Measurements from ENCODE around the gene SDK1.

SDK1 gene

DNA sequence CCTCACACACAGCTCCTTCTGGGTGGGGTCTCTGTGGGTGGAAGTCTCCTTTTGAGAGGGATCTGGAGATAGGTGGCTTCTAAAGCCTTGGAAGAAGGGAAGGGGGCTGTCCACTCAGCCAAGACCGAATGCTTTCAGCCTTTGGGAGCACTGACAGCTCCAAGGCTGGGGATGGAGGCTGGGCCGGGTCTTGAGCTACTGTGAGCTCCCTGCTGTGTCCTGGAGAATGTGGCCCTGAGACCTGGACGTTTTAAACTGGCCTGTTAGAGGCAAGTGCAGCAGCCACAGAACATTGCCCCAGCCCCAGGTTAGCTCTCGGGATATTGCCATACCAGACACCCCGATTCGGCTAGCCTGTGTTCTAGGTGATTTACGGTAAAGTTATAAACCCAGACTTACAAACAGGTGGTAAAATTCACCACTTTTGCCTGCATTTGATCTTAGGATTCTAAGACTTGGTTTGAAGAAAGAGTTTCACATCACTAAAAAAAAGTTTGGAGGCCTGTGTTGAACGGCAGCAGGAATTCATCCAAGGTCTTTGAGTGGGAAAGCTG, 832.5 kb downstream of the SDK1 start:
- no peak overlapping the region for H3K23ac ChIP-seq (ENCODE audit: low read length)
- no peaks in the 10 kb centered on the region for H3K79me1 ChIP-seq (ENCODE audit: low read length)
- H3K4me1 ChIP-seq (ENCODE audit: control insufficient read depth in 1 of 2, insufficient read depth in 2 of 2, low read length in 2 of 2): no peaks in the 10 kb centered on the region
- no peak overlapping the region for H3K4ac ChIP-seq (ENCODE audit: low read depth, low read length)
- no peak overlapping the region for H2BK5ac ChIP-seq (ENCODE audit: low read depth, low read length, poor library complexity)
- no peak overlapping the region for H2AFZ ChIP-seq (ENCODE audit: insufficient read depth, low read length, poor library complexity)
- H4K91ac ChIP-seq (ENCODE audit: low read depth, low read length): no peak overlapping the region
- no peak overlapping the region for H3K4me2 ChIP-seq (ENCODE audit: low read length)
- H3K79me2 ChIP-seq (ENCODE audit: control insufficient read depth, insufficient read depth, low read length, poor library complexity): no peaks in the 10 kb centered on the region
- peaks cover 39 to 40% of the 10 kb centered on the region in 2 experiments for H3K36me3 ChIP-seq (ENCODE audit: control insufficient read depth in 1 of 2, insufficient read depth in 2 of 2, low read length in 2 of 2)
- H2BK12ac ChIP-seq (ENCODE audit: low read length): no peak overlapping the region
- H4K12ac ChIP-seq (ENCODE audit: low read depth, low read length): no peak overlapping the region
- no peak overlapping the region for H2BK120ac ChIP-seq (ENCODE audit: insufficient read depth, low read length, poor library complexity)
- no peak overlapping the region for H3K9ac ChIP-seq (ENCODE audit: low read length)
- no peak overlapping the region for H2AK5ac ChIP-seq (ENCODE audit: low read length)
- no peak overlapping the region for H3K18ac ChIP-seq (ENCODE audit: low read length)
- no peaks in the 10 kb centered on the region for H3K27me3 ChIP-seq (ENCODE audit: insufficient read depth, low read length)
- no peak overlapping the region for H4K8ac ChIP-seq (ENCODE audit: low read depth, low read length)
- H3K14ac ChIP-seq (ENCODE audit: low read length): no peak overlapping the region
- H3K27ac ChIP-seq (ENCODE audit: low read depth, low read length): no peak overlapping the region
- no peak for DNase-seq
- no peak overlapping the region for H3K4me3 ChIP-seq (ENCODE audit: low read depth, low read length)
- H3K9me3 ChIP-seq (ENCODE audit: insufficient read depth, low read depth, low read length): no peaks in the 10 kb centered on the region
- no CpG with 5 or more reads among the region's 8 CpGs for WGBS (ENCODE audit: extremely low coverage, insufficient coverage, insufficient read length)

GRCh38 chr7:4134204-4134603, 833.2 kb downstream of the SDK1 start:
- H3K4ac ChIP-seq (ENCODE audit: low read depth, low read length): no peak overlapping the region
- no peak overlapping the region for H3K27ac ChIP-seq (ENCODE audit: low read depth, low read length)
- peaks cover 39 to 40% of the 10 kb centered on the region in 2 experiments for H3K36me3 ChIP-seq (ENCODE audit: control insufficient read depth in 1 of 2, insufficient read depth in 2 of 2, low read length in 2 of 2)
- H3K14ac ChIP-seq (ENCODE audit: low read length): no peak overlapping the region
- H3K27me3 ChIP-seq (ENCODE audit: insufficient read depth, low read length): no peaks in the 10 kb centered on the region
- no peak overlapping the region for H2BK12ac ChIP-seq (ENCODE audit: low read length)
- H3K9ac ChIP-seq (ENCODE audit: low read length): no peak overlapping the region
- WGBS (ENCODE audit: extremely low coverage, insufficient coverage, insufficient read length): no CpG with 5 or more reads among the region's 7 CpGs
- no peak overlapping the region for H4K8ac ChIP-seq (ENCODE audit: low read depth, low read length)
- H3K9me3 ChIP-seq (ENCODE audit: insufficient read depth, low read depth, low read length): no peaks in the 10 kb centered on the region
- H2BK120ac ChIP-seq (ENCODE audit: insufficient read depth, low read length, poor library complexity): no peak overlapping the region
- no peak overlapping the region for H3K4me3 ChIP-seq (ENCODE audit: low read depth, low read length)
- H3K79me1 ChIP-seq (ENCODE audit: low read length): no peaks in the 10 kb centered on the region
- no peak overlapping the region for H3K18ac ChIP-seq (ENCODE audit: low read length)
- no peak overlapping the region for H4K91ac ChIP-seq (ENCODE audit: low read depth, low read length)
- no peak overlapping the region for H2BK5ac ChIP-seq (ENCODE audit: low read depth, low read length, poor library complexity)
- no peak overlapping the region for H4K12ac ChIP-seq (ENCODE audit: low read depth, low read length)
- H3K4me1 ChIP-seq (ENCODE audit: control insufficient read depth in 1 of 2, insufficient read depth in 2 of 2, low read length in 2 of 2): no peaks in the 10 kb centered on the region
- H3K23ac ChIP-seq (ENCODE audit: low read length): no peak overlapping the region
- no peak for DNase-seq
- no peaks in the 10 kb centered on the region for H3K79me2 ChIP-seq (ENCODE audit: control insufficient read depth, insufficient read depth, low read length, poor library complexity)
- no peak overlapping the region for H2AK5ac ChIP-seq (ENCODE audit: low read length)
- no peak overlapping the region for H3K4me2 ChIP-seq (ENCODE audit: low read length)
- no peak overlapping the region for H2AFZ ChIP-seq (ENCODE audit: insufficient read depth, low read length, poor library complexity)

DNA sequence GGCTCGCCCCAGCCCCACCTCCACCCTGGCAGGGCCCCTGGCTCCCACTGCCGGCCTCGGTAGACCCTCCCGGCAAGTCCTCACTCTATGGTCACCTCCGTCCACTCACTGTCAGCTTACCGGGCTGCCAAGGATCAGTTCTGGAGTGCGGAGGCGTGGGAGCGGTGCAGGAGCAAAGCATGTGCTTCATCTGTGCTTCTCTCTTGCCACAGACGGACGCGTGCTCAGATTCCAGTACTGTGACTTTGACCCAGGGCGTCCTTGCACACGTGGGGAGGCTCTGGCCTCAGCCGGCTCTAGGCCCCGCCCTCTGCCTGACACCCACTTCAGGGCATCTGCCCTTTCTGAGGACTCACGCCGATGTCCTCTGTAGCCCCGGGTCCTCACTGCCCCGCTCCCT, 833.6 kb downstream of the SDK1 start:
- Histone ChIP-seq H3K79me1 (ENCODE audit: low read length) (no peaks in the 10 kb centered on the region), H3K4me1 (ENCODE audit: control insufficient read depth in 1 of 2, insufficient read depth in 2 of 2, low read length in 2 of 2) (no peaks in the 10 kb centered on the region), H3K9ac (ENCODE audit: low read length) (no peak overlapping the region), H2AK5ac (ENCODE audit: low read length) (no peak overlapping the region), H3K23ac (ENCODE audit: low read length) (no peak overlapping the region), H3K4me3 (ENCODE audit: low read depth, low read length) (no peak overlapping the region), H3K9me3 (ENCODE audit: insufficient read depth, low read depth, low read length) (no peaks in the 10 kb centered on the region), H2BK12ac (ENCODE audit: low read length) (no peak overlapping the region), H3K79me2 (ENCODE audit: control insufficient read depth, insufficient read depth, low read length, poor library complexity) (no peaks in the 10 kb centered on the region), H3K4ac (ENCODE audit: low read depth, low read length) (no peak overlapping the region), H3K27me3 (ENCODE audit: insufficient read depth, low read length) (no peaks in the 10 kb centered on the region), H3K36me3 (ENCODE audit: control insufficient read depth in 1 of 2, insufficient read depth in 2 of 2, low read length in 2 of 2) (peaks cover 37 to 38% of the 10 kb centered on the region in 2 experiments), H2BK120ac (ENCODE audit: insufficient read depth, low read length, poor library complexity) (no peak overlapping the region), H3K18ac (ENCODE audit: low read length) (no peak overlapping the region), H3K14ac (ENCODE audit: low read length) (no peak overlapping the region), H4K91ac (ENCODE audit: low read depth, low read length) (no peak overlapping the region), H2AFZ (ENCODE audit: insufficient read depth, low read length, poor library complexity) (no peak overlapping the region), H2BK5ac (ENCODE audit: low read depth, low read length, poor library complexity) (no peak overlapping the region), H4K12ac (ENCODE audit: low read depth, low read length) (no peak overlapping the region), H4K8ac (ENCODE audit: low read depth, low read length) (no peak overlapping the region), H3K27ac (ENCODE audit: low read depth, low read length) (no peak overlapping the region), H3K4me2 (ENCODE audit: low read length) (no peak overlapping the region)
- no peak for DNase-seq
- WGBS (ENCODE audit: extremely low coverage, insufficient coverage, insufficient read length): no CpG with 5 or more reads among the region's 20 CpGs

- no peak overlapping the region for H2BK120ac ChIP-seq (ENCODE audit: insufficient read depth, low read length, poor library complexity)
- H3K23ac ChIP-seq (ENCODE audit: low read length): no peak overlapping the region
- no peak overlapping the region for H3K14ac ChIP-seq (ENCODE audit: low read length)
- no peak overlapping the region for H3K9ac ChIP-seq (ENCODE audit: low read length)
- H4K8ac ChIP-seq (ENCODE audit: low read depth, low read length): no peak overlapping the region
- H2AFZ ChIP-seq (ENCODE audit: insufficient read depth, low read length, poor library complexity): no peak overlapping the region
- no peak overlapping the region for H2AK5ac ChIP-seq (ENCODE audit: low read length)
- H3K79me2 ChIP-seq (ENCODE audit: control insufficient read depth, insufficient read depth, low read length, poor library complexity): no peaks in the 10 kb centered on the region
- no peak overlapping the region for H2BK12ac ChIP-seq (ENCODE audit: low read length)
- no CpG with 5 or more reads among the region's 12 CpGs for WGBS (ENCODE audit: extremely low coverage, insufficient coverage, insufficient read length)
- peaks cover 32 to 33% of the 10 kb centered on the region in 2 experiments for H3K36me3 ChIP-seq (ENCODE audit: control insufficient read depth in 1 of 2, insufficient read depth in 2 of 2, low read length in 2 of 2)
- no peaks in the 10 kb centered on the region for H3K27me3 ChIP-seq (ENCODE audit: insufficient read depth, low read length)
- DNase-seq: no peak
- no peaks in the 10 kb centered on the region for H3K4me1 ChIP-seq (ENCODE audit: control insufficient read depth in 1 of 2, insufficient read depth in 2 of 2, low read length in 2 of 2)
- no peaks in the 10 kb centered on the region for H3K9me3 ChIP-seq (ENCODE audit: insufficient read depth, low read depth, low read length)
- no peak overlapping the region for H3K4me3 ChIP-seq (ENCODE audit: low read depth, low read length)
- no peak overlapping the region for H4K91ac ChIP-seq (ENCODE audit: low read depth, low read length)
- H3K18ac ChIP-seq (ENCODE audit: low read length): no peak overlapping the region
- no peak overlapping the region for H3K27ac ChIP-seq (ENCODE audit: low read depth, low read length)
- H4K12ac ChIP-seq (ENCODE audit: low read depth, low read length): no peak overlapping the region
- H2BK5ac ChIP-seq (ENCODE audit: low read depth, low read length, poor library complexity): no peak overlapping the region
- no peak overlapping the region for H3K4me2 ChIP-seq (ENCODE audit: low read length)
- H3K4ac ChIP-seq (ENCODE audit: low read depth, low read length): no peak overlapping the region
- no peaks in the 10 kb centered on the region for H3K79me1 ChIP-seq (ENCODE audit: low read length)
Observed at GRCh38 chr7:4135301-4135700, 834.2 kb downstream of the SDK1 start.

Measured in trophoblast cell (in vitro differentiated cells and primary cell).